ENCODE results near the gene HS3ST6. TPM values are rescaled to one million over a fixed set of nuclear protein-coding genes. Genes with fewer than 3 reads are reported as not detected.

Gene HS3ST6
- total and polyA plus RNA-seq, 2 donors (not counting 3 experiments of a cell fraction or from before 2014, with no cell fraction given): not detected

- H4K20me1 ChIP-seq (replicated peaks; ENCODE audit: control insufficient read depth, extremely low read depth, insufficient read depth, low read length): no peaks in the 10 kb centered on the region
- peaks cover 50% of the 10 kb centered on the region for H3K79me2 ChIP-seq (ENCODE audit: control insufficient read depth, insufficient read depth, low read length)
- no peak overlapping the region for H2AFZ ChIP-seq (ENCODE audit: low read depth, low read length)
- no peaks in the 10 kb centered on the region for H3K9me3 ChIP-seq (replicated peaks; ENCODE audit: control insufficient read depth, insufficient read depth, low read length)
- H3K27me3 ChIP-seq (ENCODE audit: control insufficient read depth in 2 of 2, insufficient read depth in 2 of 2, low read length in 2 of 2): no peaks in the 10 kb centered on the region
- no peak overlapping the region for H3K4me2 ChIP-seq (ENCODE audit: insufficient read depth, low read length)
- H3K36me3 ChIP-seq (ENCODE audit: control insufficient read depth in 2 of 2, extremely low read depth in 1 of 2, insufficient read depth in 2 of 2, low read length in 2 of 2): peaks cover 8 to 17% of the 10 kb centered on the region in 2 experiments
- no TSS peak for BruUV-seq (replicated peaks)
- H3K4me3 ChIP-seq (replicated peaks in 1 of 3; ENCODE audit: insufficient read depth in 1 of 3, low read depth in 1 of 3, low read length in 3 of 3): no peak overlapping the region
- peaks cover 27% of the 10 kb centered on the region for H3K4me1 ChIP-seq (ENCODE audit: control insufficient read depth, extremely low read depth, insufficient read depth, low read length)
- H3K27ac ChIP-seq (ENCODE audit: insufficient read depth, low read depth, low read length): no peak overlapping the region
- no peak for FAIRE-seq
- no peak for DNase-seq (ENCODE audit: low read depth, low spot score)
- CTCF ChIA-PET: interaction anchor here (2.2 kb wide), 1 partner anchor 179 kb away, joined by 9 read pairs; no protein-coding TSS in a partner anchor
- no peak overlapping the region for H3K9ac ChIP-seq (replicated peaks; ENCODE audit: extremely low read depth, insufficient read depth, low read length)
- dilution Hi-C loops (cut with MboI; ENCODE audit: extremely low pct_ligation_motif_present, low sequenced_read_pairs): no loop called here
- POLR2A ChIA-PET: no interaction called here
- no peak for TF ChIP-seq MYC (IDR thresholded peaks at IDR 0.05; ENCODE audit: low read depth, low read length)
- no peak for TF ChIP-seq EZH2 (IDR thresholded peaks at IDR 0.05; ENCODE audit: borderline replicate concordance, low read depth, low read length, severe bottlenecking)
- TF ChIP-seq CTCF (IDR thresholded peaks at IDR 0.05; ENCODE audit: extremely low read depth in 1 of 2, insufficient read depth in 1 of 2, low read depth in 1 of 2, low read length in 2 of 2): no peak
- TF ChIP-seq MAX (IDR thresholded peaks at IDR 0.05; ENCODE audit: insufficient read depth, insufficient read length): no peak
- no peak for TF ChIP-seq POLR2AphosphoS5 (IDR thresholded peaks at IDR 0.05; ENCODE audit: insufficient read depth, low read depth, low read length)
- no peak for TF ChIP-seq JUN (IDR thresholded peaks at IDR 0.05; ENCODE audit: borderline replicate concordance, insufficient read depth, insufficient read length, low read depth)
- no peak for TF ChIP-seq FOS (IDR thresholded peaks at IDR 0.05; ENCODE audit: borderline replicate concordance, insufficient read depth, low read length)
- TF ChIP-seq POLR2A (IDR thresholded peaks at IDR 0.05; ENCODE audit: low read depth, low read length): no peak
- no peak for TF ChIP-seq GATA2 (IDR thresholded peaks at IDR 0.05; ENCODE audit: insufficient read depth, insufficient read length, low read depth, low read length)
- intact Hi-C loops (cut with micrococcal nuclease): no loop called here
- no peaks in the 10 kb centered on the region for H3K9me1 ChIP-seq (replicated peaks; ENCODE audit: control insufficient read depth, extremely low read depth, insufficient read depth, low read length)
Observed at GRCh38 chr16:1961651-1962067, 43.4 kb upstream of the HS3ST6 start.
